Stimulated activated naive CD4-positive, alpha-beta T cell (primary cell): Measurements from ENCODE around the gene CTDP1.

ENCODE experiments used
- DNase-seq, 6 experiments: peaks; one replicate each; lab custom pipeline; 2025; lab: John Stamatoyannopoulos, UW

Gene CTDP1

DNA sequence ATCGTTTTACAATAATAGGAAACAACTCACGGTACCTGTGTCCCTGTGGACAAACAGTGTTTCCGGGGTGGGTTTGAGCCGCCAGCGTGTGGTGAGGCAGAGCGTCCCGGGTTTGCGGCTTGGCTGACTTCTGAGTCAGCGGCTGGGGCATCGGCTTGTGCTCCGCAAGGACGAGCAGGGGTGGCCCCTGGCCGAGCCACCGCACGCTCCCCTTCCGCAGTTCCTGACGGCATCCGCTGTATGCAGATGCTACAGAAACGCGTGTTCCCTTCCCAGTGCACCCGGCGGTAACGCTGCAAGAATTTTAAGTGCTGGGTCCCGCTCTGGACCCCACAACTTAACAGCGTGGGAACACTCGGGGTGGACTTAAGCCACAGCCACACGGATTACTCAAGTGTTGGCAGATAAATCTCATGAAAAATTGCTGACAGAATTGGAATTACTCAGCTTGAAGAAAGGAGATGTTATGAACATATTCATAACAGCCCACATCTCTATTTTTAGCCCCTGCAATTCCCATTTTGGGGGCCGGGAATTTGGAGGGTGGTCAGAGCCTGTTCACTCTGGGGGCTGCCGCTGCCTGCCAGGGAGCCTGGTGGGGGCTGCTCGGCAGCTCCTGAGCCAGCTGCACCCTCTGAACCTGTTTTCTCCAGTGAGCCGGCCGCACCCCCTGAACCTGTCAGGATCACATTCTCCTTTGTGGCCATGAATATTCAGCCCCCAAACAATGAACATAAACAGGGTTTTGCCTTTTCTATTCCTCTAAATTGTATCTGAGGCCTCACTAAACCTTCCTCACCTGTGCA is 105.6 kb downstream of the CTDP1 start:
- no peak for DNase-seq

DNA sequence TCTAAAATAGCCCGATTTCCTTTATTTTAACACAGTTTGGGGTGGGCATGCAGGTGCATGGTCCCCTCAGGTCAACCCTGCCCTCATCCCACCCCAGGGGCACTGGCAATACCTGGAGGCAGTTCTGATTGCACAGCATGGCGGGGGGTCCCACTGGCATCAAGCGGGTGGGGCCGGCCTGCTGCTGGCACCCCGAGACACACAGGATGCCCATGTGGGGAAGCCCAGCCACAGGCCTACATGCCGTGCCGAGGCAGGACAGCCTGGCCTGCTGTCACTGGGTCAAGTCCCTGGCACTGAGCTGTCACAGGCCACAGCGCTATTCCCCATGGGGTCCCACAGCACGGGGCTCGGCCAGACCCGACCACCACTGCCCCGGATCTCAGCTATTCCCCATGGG is 106.2 kb downstream of the CTDP1 start:
- DNase-seq, result no peak

DNA sequence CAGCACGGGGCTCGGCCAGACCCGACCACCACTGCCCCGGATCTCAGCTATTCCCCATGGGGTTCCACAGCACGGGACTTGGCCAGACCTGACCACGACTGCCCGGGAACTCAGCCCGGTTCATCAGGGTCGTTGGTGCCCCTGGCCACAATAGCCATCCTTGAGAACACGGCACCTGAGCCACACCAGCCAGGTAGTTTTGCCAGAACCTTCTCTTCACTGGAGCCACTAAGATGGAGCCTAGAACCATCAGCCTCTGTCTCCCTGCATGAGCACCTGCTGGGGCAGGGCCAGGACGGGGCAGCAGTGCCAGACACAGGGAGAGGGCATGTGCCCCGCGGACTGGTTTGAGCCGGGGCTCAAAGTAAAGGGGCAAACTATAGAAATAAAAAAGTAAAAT is 106.7 kb downstream of the CTDP1 start:
- no peak for DNase-seq

DNA sequence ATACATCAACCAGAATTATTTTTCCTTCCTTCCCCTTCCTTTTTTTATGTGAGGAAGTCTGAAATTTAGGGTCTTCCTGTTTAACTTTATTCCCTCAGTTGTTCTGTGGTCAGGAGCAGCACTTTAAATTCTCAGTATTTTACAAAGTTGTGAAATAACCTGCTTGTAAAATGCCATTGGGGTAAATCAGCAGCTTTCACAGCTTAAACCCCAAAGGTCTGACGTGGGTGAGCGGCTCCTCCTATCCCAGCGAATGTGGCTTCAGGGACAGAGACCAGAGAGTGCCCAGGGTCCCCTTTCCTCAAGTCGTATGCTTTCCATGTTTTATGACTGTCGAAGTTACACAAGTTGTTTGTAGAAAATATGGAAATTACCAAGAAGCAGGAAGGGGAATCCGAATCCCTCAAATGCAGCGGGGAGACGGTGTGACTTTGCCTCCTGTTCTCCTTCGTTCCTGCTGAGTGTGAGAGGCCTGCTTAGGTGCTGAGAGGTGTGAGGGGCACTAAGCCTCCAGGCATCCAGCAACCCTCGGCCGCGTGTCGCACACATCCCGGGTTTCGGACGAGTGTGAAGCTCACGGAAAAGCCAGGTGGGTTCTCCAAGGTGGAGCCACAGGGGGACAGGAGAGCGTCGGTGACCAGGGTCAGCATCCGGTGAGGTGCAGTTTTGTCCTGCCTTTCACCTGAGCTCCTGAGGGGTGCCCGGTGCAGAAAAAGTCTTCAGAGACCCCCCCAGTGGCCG is 107.4 kb downstream of the CTDP1 start:
- no peak for DNase-seq

DNA sequence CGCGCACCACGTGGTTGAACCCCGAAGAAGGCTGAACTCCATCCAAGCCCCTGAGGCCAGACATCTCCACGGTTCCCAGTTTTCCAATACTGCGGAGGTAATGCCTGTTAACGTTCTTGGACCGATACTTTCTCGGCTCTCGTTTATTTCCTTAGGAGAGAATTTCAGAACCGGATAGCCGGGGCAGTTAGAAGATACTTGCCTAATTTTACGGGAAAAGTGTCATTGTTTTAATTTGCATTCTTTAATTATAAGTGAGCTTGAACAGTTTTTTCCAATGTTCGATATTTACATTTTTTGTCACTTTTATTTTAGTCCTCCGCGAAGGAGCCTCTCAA is 107.9 kb downstream of the CTDP1 start:
- no peak for DNase-seq

DNA sequence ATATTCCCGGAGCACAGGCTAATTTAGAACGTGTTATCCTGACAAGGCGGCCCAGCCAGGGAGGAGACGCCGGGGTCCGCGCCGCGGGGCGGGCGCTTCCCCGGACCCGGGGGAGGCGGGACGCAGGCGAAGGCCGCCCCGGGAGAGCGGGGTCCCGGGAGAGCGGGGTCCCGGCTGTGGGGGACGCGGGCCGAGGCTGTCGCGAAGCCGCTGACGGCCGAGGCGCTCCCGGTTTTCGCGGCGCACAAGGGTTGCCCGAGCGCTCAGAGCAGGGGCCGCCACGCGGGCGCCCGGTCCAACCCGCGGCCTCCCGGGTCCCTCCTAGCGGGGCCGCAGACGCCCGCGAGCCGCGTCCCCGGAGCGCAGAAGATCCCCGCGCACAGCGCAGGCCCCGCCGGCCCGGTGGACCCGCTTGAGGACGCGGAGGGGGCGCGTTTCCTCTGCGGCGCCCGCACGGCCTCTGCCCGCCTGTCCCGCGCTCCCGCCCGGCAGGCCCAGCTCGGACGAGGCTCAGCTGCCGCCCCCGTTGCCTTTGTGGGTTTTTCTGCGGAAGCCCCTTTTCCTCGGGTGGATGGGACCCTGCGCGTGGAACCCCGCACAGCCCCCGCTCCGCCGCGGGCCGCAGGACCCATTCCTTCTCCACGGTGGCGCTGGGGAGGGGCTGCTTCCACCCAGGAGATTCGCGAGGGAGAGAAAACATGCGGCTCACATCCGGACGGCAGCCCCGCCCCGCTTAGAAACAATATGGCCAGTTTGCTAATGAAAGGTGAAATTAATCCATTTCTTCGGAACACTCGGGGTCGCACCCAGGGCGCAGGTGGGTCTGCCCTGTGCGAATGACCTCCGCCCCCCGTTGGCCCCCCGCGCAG is 108.5 kb downstream of the CTDP1 start:
- DNase-seq, result no peak

DNA sequence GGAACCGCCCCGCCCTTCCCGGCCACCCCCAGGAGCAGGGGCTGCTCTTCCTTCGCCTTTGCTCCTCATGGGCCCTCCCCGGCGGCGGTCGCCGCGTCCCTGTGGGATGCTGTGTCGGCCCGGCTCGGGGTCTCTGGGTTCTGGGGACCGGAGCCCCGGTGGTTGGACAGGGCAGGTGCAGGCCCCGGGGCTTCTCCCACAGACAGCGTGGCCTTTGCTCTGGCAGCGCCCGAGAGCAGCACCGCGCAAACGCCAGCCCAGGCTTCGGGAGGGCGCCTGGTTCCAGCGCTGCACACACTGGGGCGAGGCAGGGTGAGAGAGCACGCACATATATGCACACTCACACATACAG is 109.1 kb downstream of the CTDP1 start:
- no peak for DNase-seq

DNA sequence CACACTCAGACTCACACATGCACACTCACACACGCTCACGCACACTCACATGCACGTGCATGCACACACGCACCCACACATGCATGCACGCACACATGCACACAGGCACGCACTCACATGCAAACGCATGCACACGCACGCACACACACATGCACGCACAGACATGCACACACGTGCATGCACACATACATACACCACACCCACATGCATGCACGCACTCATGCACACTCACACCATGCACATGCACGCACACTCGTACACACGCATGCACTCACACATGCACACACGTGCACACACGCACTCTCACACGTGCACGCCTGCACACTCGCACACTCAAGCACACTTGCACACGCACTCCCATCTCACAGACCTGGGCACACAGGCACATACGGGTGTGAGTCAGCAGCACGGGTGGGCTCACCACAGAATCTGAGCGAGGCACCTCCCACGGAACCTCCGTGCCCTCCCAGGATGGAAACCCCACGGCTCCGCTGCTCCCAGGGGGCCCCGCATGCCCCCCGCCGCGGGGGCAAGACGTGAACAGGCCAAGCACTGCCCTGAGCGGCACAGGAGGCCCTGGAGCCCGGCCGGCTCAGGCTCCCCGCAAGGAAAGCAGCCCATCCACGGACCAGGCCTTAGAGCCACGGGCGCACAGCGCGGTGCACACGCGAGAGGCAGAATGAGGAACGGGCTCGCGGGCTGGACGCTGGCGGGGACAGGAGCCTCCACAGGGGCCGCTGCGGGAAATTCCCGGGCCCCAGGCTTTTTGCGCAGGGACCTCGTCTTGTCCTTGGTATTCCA is 109.7 kb downstream of the CTDP1 start:
- DNase-seq, result no peak

DNA sequence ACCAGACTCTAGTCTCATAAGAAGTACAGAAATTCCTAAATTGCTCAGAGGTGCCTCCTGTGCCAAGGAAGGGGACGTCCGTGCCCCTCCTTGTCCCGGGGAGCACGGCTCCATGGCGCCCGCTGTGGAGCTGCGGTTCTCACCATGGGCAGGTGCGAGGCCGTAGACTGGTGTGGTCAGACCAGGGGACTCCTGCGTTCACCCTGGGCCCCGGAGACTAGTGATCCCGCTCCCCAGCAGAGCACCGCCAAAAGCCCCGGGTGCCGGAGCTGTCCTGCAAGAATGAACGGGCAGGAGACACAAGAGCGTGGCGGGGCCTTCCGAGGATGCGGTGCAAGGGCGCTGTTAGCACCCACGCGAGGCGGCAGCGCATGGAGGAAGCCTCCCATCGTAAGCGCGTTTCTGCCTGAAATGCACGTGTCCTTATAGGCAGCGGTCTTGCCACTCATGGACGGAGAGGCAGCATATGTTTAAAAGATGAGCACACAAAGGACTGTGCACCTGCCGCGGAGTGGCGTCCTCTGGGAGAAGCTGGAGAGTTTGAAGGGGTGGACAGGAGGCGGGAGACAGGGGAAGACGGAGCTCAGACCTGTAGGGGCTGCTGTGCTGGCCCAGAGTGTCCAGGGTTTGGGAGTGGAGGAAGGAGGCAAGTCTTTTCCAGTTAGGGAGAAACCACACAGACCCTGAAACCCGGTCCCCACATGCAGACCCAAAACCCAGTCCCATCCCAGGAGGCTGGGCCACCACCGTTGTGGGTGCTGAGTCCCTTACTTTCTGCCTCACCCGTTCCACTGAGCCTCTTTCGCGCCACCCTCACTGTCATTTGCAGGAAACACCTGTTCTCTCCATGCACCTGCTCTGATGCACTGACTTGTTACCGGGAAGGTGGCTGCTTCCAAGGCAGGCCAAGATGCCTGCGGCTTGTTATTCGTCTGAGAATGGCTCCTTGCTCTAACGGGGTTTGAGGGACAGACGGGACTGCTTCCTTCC is 110.6 kb downstream of the CTDP1 start:
- DNase-seq, result no peak

DNA sequence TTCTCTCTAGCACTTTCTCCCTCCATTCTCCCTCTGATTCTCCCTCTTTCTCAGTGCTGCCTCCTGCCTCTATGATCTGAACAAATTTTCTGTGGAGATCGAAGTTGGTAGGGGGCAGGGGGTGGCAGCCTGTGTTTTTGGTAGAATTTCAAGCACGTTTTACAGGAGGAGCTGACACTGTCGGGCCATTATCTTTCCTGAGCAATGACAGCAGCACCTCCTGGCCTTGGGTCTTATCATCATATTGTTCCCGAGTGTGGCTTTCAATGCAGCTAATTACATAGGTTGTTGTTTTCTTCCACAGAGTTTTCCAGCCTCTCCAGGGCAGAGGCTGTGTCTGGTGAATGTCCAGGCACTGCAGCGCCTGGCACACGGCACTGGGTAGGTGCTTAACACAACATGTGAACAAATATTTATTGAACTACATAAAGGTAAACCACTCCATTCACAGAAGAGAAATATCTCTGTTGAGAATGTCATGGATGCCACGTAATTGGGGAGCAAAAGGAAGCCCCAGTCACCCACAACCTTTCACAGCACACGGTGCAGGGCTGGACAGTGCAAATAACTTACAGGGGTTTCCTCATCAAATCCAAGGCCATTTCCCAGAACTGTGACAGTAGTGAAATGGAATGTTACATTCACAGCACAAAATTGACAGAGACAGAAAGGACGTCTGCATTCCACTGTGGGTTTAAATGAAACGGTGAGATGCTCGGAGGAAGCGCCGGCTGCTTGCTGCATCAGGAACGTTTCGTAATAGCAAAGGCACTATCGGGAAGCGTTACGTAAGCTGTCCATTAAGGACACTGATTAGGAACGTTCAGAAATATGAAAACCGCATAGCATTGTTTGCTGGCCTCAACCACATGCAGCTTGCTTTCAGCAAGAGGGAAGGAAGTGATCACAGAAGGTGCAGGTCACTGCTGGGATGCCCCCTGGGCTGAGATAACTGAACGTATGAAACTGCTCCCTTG is 111.7 kb downstream of the CTDP1 start:
- DNase-seq, result no peak

DNA sequence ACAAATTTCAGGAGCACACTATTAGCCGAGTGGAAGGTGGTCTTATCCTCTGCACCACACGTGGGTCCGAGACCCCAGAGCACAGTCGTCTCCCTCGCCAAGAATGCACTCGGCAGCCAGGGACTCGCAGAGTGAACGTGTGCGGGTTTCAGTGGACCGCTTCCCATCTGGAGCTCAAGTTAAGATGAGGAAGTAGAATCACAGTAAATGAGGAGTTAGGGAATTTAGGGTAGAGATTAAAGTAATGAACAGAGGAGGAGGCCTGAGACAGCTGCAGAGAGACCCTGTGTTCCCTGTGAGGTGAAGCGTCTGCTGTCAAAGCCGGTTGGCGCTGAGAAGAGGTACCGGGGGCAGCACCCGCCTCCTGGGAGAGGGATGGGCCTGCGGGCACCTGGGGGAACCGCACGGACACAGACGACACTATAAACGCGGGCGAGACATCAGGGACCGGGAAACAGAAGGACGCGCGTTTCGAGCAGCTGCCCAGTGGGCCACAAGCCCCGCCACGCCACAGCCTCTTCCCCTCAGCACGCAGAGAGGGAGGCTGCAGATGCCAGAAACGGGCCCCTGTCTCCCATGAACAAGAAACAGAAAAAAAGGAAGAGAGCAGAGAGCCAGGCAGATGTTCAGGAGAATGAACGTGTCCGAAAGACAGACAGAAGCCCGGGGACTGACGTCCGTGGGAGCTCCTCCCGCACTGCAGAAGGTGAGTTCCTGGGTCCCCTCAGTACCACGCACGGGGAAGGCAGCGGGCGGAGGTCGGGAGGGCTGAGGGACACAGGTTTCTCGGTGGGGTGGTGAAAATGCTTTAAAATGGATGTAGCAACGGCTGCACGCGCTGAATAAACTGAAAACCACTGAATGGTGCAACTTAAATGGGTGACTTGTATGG is 112.7 kb downstream of the CTDP1 start:
- DNase-seq, result no peak

DNA sequence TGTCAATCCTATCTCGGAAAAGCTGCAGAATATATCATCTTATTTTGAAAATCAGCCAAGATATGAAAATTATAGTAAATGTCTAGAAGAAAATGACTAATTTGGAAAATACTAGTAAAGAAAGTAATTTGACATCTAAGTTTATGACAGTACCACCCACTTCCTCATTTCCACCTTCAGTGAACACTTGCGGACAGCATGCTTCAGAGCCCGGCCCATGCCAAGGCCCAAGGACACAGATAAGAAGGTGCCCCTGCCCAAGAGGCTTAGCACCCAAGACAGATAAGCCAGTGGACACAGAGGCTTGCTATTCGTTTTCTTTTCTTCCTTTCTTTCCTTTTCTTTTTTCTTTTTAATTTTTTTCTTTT is 113.4 kb downstream of the CTDP1 start:
- DNase-seq, result no peak

DNA sequence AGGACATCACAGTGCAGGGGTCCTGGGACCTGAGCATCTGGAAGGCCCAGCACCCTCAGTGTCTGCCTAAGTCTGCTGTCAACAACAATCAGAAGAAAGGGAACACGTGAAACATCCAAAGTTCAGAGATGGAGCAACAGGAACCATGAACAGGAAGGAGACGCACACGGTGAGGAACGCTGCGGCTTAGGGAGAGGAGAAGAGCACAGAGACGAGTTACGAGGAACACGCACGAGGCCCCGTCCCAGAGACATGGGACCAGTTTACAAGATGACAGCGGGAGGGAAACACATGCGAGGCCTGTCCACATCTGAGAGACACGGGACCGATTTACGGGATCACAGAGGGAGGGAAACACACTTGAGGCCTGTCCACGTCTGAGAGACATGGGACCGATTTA is 115.2 kb downstream of the CTDP1 start:
- DNase-seq, result no peak

DNA sequence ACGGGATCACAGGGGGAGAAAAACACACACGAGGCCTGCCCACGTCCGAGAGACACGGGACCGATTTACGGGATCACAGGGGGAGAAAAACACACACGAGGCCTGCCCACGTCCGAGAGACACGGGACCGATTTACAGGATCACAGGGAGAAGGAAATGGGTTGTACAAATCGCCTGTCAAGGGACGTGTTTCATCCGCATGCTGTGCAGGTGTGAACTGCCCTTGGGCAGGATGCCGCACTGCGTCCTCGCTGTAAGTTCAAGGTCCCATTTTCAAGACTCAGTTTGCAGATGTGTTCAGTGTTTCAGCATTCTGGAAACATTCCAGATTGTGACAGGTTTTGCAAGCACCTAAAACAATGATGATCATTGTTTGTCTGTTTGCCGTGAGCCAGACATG is 115.8 kb downstream of the CTDP1 start:
- DNase-seq, result no peak

DNA sequence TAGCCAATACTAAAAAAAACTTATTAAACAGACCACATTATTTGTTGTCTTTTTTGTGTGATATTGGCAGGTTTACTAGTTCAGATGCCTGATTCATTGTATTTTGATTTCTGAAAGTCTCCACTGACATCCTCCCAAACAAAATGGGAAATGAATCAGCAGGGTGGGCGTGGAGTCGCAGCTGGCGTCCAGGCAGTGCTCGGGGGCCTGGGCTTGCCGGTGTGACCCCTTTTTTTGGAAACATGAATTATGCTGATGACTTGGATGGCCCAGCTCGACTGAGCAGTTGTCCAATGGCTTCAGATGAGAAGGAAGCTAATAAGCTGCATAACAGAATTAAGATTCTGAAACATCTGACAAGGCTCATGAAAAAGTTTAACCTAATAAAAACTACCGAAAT is 116.4 kb downstream of the CTDP1 start:
- no peak for DNase-seq

DNA sequence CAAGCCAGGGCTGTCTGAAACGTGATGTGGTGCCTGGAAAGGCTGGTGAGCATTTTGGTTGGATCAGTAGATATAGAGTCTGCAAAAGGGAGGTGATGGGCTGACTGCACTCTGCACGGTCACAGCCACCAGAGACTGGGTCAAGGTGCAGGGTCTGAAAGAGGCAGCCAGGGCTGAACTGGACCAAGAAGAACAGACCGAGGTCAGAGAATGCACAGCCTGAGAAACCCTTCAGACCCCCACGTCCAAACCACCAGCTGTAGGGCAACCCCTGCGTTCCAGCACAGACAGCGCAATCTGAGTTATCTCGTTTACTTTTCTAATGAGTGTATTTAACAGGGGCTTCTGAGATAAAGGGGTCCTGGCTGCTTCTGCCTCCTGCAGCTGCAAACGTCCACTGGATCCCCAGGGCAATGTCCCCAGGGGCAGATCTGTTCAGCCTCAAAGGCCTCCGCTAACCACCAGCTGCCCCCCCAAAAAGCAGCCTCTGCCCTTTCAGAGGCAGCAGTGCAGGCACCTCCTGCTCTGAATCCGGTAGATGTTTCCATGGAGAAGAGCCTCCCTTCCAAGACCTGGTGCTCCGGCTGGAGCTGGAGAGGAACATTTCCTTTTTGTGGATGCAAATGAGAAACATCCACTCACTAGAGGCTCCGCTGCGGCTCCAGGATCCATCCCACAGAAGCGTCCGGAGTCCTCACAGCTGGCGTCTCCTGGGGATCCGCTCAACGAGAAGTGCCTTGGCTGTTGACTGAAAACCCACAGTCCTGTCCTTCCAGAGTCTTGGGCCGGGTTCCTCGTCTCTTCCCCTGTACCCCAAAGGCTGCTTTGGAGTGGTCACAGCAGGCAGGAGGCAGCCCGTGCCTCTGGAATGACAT is 117.2 kb downstream of the CTDP1 start:
- no peak for DNase-seq

DNA sequence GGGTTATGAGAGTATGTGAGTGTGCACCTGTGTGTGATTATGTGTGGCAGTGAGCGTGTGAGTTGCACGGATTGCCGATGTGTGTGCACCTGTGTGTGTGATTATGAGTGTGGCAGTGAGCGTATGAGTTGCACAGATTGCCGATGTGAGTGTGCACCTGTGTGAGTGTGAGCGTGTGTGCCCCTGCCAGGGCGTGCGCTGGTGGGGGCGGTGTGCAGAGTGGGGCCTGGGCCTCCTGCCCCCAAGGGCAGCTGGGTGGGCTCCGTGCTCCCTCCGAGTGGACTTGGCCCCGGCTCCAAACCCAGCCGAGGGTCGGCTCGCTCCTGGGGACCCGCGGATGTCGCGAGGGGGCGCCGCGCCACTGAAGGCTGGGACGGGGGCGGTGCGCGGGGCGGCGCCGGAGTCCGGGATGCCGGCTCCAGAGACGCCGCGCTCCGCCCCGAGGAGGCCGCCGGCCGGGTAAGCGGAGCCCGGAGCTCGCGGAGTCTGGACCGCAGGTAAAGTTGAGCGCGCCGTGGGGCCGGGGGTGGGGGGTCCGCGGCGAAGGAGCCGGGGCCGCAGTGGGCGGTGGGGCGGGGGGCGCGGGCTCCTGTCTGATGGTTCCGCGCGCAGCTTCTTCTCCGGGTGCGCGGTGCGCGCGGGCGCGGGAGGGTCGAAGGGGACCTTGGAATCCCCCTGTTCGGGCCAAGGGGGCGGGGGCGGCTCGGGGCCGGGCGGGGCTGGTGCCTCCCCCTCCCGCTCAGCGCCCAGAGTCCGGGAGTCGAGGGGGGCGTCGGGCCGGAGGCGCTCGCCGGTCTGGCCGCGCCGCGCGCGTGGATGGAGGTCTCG is 118.1 kb downstream of the CTDP1 start, which contains the start of gene KCNG2:
KCNG2 (plus strand) TSS at position 421 of the 828 bp plus-strand sequence. CDS start 65,730 bp downstream, outside the sequence.
- DNase-seq, result no peak
